ENCODE results near the gene OAS3. TPM values are rescaled to one million over a fixed set of nuclear protein-coding genes. Genes with fewer than 3 reads are reported as not detected.

OAS3 gene
- total and polyA plus RNA-seq, 10 of the 15 experiments (the other 5 are each of a cell fraction or from before 2014, with no cell fraction given): 5.1 to 107 (median 18.0) TPM

DNA sequence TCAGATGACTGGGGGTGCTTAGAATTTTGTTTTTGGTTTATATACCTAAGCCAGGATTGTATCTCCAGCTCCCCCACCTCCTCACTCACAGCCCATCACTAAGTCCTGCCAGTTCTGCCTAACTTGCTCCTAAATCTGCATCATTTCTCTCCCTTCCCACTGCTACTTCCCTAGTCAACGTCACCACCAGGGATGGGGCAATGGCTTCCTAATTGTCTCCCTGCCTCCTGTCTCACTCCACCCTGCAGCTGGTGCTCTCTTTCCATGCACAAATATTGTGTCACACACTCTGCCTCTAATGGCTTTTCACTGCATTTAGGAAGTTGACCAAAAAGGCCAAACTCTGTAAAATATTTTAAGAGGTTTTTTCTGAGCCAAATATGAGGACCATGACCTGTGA lies 51.5 kb downstream of the OAS3 start:
- peaks cover 37% of the 10 kb centered on the region for H3K79me2 ChIP-seq (ENCODE audit: control insufficient read depth, insufficient read depth, low read length)
- ATAC-seq (no peak), FAIRE-seq (no peak), DNase-seq (ENCODE audit: low read depth, low spot score) (no peak)
- RAD21 ChIA-PET (ENCODE audit: unreplicated experiment): interaction anchor here (0.7 to 1.9 kb wide), 3 partner anchors 12 to 90 kb away, joined by 4 to 6 read pairs (median 4); partner anchors contain the start of genes OAS1 and OAS2
- no peaks in the 10 kb centered on the region for H3K27me3 ChIP-seq (replicated peaks in 1 of 2; ENCODE audit: control insufficient read depth in 2 of 2, insufficient read depth in 2 of 2, low read length in 1 of 2)
- H3K4me2 ChIP-seq (ENCODE audit: control insufficient read depth, insufficient read depth): no peak overlapping the region
- POLR2A ChIA-PET: interaction anchor here (1.4 to 2.4 kb wide), 2 partner anchors 10 to 12 kb away, joined by 6 to 9 read pairs; partner anchors contain the start of gene OAS2
- H2AFZ ChIP-seq (ENCODE audit: control insufficient read depth, low read depth, low read length): no peak overlapping the region
- no peak overlapping the region for H3K4me3 ChIP-seq
- SMC1A ChIA-PET (ENCODE audit: uncharacterized antibody, unreplicated experiment): interaction anchor here (0.8 to 3.9 kb wide), 4 partner anchors 11 to 89 kb away, joined by 3 to 20 read pairs (median 5); partner anchors contain the start of gene OAS2
- no peak for TF ChIP-seq TBL1XR1 (IDR thresholded peaks at IDR 0.05; ENCODE audit: low read depth, low read length)
- TF ChIP-seq SMC3 (IDR thresholded peaks at IDR 0.05; ENCODE audit: borderline replicate concordance, low read length): no peak
- TF ChIP-seq SMAD1 (IDR thresholded peaks at IDR 0.05; ENCODE audit: low read depth, partially characterized antibody): no peak
- TF ChIP-seq RAD21 (IDR thresholded peaks at IDR 0.05; ENCODE audit: insufficient read depth, low read depth, low read length): no peak
- TF ChIP-seq TARDBP (IDR thresholded peaks at IDR 0.05; ENCODE audit: borderline replicate concordance): no peak
- peaks cover 27% of the 10 kb centered on the region for H3K9me3 ChIP-seq (replicated peaks; ENCODE audit: control insufficient read depth, insufficient read depth, low read length)
- 100% methylated on average over 1 of the region's 1 CpG for WGBS (ENCODE audit: insufficient coverage, insufficient replicate concordance, low lambda C conversion rate, missing lambda C conversion rate)
- peaks cover 20 to 76% of the 10 kb centered on the region in 2 experiments for H3K36me3 ChIP-seq (ENCODE audit: control insufficient read depth in 2 of 2, insufficient read depth in 2 of 2, low read length in 1 of 2)
- in situ Hi-C loops (cut with MboI) (no loop called here), intact Hi-C loops (cut with micrococcal nuclease; ENCODE audit: unreplicated experiment) (loop anchor here (5.0 kb wide), 3 partner anchors 88 to 182 kb away; no protein-coding TSS in a partner anchor)
- H3K9ac ChIP-seq (ENCODE audit: control insufficient read depth, insufficient read depth, low read length): no peak overlapping the region
- BruUV-seq (replicated peaks): no TSS peak
- no peaks in the 10 kb centered on the region; the same call in 1 of the 2 replicates for H4K20me1 ChIP-seq (ENCODE audit: control insufficient read depth, insufficient read depth)
- CTCF ChIA-PET: interaction anchor here (1.3 to 2.2 kb wide), 5 partner anchors 8 to 164 kb away, joined by 3 to 9 read pairs (median 5); no protein-coding TSS in a partner anchor
- peaks cover 17% of the 10 kb centered on the region for H3K4me1 ChIP-seq (ENCODE audit: control insufficient read depth, insufficient read depth, low read length)
- no peak overlapping the region for H3K27ac ChIP-seq (ENCODE audit: control insufficient read depth, insufficient read depth)
